Measurements from ENCODE around the gene PTPRM.

The PTPRM gene

DNA sequence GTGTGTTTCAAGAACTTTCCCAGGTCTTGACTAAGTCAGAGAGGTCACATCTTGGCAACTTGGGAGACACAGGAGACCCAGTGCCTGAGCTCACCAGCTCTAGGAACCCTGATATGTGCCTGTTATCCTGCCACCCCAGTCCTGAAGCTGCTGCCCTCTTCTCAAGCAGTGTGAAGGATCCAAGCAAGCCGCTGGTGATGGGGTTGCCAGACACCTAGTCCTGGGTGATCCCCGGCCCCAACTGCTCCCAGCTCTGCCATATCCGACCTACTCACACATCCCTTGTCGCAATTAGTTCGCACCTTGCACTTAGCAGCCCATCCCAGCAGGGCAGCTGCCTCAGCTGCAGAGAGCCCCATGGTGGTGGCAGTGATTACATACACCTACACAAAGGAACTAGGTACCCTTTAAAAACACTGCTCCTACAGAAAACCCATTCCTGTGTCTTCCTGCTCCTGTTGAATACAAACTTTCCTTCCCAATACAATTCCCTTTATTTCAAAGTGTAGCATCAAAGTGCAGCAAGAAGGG is 794.9 kb downstream of the PTPRM start (continued):
- TF ChIP-seq, protein P1, sequence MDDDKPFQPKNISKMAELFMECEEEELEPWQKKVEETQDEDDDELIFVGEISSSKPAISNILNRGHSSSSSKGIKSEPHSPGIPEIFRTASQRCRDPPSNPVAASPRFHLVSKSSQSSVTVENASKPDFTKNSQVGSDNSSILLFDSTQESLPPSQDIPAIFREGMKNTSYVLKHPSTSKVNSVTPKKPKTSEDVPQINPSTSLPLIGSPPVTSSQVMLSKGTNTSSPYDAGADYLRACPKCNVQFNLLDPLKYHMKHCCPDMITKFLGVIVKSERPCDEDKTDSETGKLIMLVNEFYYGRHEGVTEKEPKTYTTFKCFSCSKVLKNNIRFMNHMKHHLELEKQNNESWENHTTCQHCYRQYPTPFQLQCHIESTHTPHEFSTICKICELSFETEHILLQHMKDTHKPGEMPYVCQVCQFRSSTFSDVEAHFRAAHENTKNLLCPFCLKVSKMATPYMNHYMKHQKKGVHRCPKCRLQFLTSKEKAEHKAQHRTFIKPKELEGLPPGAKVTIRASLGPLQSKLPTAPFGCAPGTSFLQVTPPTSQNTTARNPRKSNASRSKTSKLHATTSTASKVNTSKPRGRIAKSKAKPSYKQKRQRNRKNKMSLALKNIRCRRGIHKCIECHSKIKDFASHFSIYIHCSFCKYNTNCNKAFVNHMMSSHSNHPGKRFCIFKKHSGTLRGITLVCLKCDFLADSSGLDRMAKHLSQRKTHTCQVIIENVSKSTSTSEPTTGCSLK (tag by site-specific recombination; IDR thresholded peaks at IDR 0.05): no peak
- TF ChIP-seq ZXDB (tag by site-specific recombination; IDR thresholded peaks at IDR 0.05) (no peak), ZNF155 (tag by site-specific recombination; IDR thresholded peaks at IDR 0.05) (no peak)

DNA sequence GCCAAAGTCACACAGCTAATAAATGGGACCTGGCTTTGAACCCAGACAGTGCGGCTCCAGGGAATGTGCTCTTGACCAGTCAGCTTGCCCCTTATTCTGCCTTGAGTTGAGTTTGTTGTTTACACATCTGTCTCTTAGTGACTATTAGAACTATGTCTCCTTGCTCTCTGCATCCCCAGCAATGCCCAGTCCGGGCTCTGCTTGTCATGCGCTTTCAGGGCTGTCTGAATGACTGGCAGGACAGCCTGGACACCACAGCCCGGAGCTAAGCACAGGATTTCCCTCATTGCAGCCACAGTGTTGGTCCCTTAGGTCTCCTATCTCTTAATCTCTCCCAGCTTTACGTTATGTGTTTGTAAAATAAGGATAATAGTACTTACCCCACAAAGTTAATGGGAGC is 795.7 kb downstream of the PTPRM start:
- Histone ChIP-seq H3K36me3 (ENCODE audit: control insufficient read depth in 2 of 2, insufficient read depth in 1 of 2, low read length in 2 of 2) (no peaks in the 10 kb centered on the region), H3K4me3 (ENCODE audit: low read depth, low read length) (no peak overlapping the region), H3K27ac (ENCODE audit: extremely low read depth, low read depth, low read length) (no peak overlapping the region), H3K4me1 (ENCODE audit: control insufficient read depth, insufficient read depth, low read length) (peaks cover 3% of the 10 kb centered on the region; the same call in 1 of the 2 replicates), H3K9me3 (ENCODE audit: control insufficient read depth, insufficient read depth, low read depth, low read length) (no peaks in the 10 kb centered on the region)
- POLR2A ChIA-PET: no interaction called here
- CTCF ChIA-PET: interaction anchor here (1.2 kb wide), 1 partner anchor 26 kb away, joined by 4 read pairs; no protein-coding TSS in a partner anchor
- TF ChIP-seq, protein P2, sequence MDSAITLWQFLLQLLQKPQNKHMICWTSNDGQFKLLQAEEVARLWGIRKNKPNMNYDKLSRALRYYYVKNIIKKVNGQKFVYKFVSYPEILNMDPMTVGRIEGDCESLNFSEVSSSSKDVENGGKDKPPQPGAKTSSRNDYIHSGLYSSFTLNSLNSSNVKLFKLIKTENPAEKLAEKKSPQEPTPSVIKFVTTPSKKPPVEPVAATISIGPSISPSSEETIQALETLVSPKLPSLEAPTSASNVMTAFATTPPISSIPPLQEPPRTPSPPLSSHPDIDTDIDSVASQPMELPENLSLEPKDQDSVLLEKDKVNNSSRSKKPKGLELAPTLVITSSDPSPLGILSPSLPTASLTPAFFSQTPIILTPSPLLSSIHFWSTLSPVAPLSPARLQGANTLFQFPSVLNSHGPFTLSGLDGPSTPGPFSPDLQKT (IDR thresholded peaks at IDR 0.05; ENCODE audit: borderline replicate concordance, low read depth, low read length): no peak
- TF ChIP-seq HOXA7 (CRISPR knock-in tag; IDR thresholded peaks at IDR 0.05; ENCODE audit: borderline replicate concordance): no peak

DNA sequence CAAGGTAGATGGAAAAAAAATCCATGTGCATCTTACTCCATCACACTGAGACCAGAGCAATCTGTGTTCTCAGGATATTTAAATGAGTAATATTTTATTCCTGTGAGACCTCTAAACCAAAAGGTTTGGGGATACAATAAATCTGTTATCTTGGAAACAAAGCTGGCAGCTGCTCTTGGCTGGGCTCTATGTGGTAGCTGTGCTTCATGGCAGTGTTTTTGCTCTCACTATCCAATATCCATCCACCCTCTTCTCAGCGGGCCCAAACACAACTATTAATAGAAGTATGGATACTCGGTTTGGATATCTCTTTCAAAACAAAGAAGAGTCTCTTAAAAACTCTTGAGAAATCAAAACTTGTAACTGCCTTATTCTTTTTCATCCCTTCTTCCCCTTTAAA is 797.3 kb downstream of the PTPRM start:
- Histone ChIP-seq H3K27ac (ENCODE audit: extremely low read depth, low read depth, low read length) (no peak overlapping the region), H3K4me1 (ENCODE audit: control insufficient read depth, insufficient read depth, low read length) (peaks cover 6% of the 10 kb centered on the region; the same call in 1 of the 2 replicates), H3K4me3 (ENCODE audit: low read depth, low read length) (no peak overlapping the region), H3K36me3 (ENCODE audit: control insufficient read depth in 2 of 2, insufficient read depth in 1 of 2, low read length in 2 of 2) (no peaks in the 10 kb centered on the region), H3K9me3 (ENCODE audit: control insufficient read depth, insufficient read depth, low read depth, low read length) (no peaks in the 10 kb centered on the region)
- ChIA-PET CTCF (interaction anchor here (0.5 to 1.5 kb wide), 3 partner anchors 25 to 465 kb away, joined by 3 to 6 read pairs (median 4); no protein-coding TSS in a partner anchor), POLR2A (no interaction called here)
- no peak for TF ChIP-seq SP3 (tag by site-specific recombination; IDR thresholded peaks at IDR 0.05)
- TF ChIP-seq, protein P3, sequence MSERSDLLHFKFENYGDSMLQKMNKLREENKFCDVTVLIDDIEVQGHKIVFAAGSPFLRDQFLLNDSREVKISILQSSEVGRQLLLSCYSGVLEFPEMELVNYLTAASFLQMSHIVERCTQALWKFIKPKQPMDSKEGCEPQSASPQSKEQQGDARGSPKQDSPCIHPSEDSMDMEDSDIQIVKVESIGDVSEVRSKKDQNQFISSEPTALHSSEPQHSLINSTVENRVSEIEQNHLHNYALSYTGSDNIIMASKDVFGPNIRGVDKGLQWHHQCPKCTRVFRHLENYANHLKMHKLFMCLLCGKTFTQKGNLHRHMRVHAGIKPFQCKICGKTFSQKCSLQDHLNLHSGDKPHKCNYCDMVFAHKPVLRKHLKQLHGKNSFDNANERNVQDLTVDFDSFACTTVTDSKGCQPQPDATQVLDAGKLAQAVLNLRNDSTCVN (tag by site-specific recombination; optimal IDR thresholded peaks at IDR 0.05): no peak
- TF ChIP-seq OVOL3 (tag by site-specific recombination; IDR thresholded peaks at IDR 0.05): no peak
- TF ChIP-seq, protein P4, sequence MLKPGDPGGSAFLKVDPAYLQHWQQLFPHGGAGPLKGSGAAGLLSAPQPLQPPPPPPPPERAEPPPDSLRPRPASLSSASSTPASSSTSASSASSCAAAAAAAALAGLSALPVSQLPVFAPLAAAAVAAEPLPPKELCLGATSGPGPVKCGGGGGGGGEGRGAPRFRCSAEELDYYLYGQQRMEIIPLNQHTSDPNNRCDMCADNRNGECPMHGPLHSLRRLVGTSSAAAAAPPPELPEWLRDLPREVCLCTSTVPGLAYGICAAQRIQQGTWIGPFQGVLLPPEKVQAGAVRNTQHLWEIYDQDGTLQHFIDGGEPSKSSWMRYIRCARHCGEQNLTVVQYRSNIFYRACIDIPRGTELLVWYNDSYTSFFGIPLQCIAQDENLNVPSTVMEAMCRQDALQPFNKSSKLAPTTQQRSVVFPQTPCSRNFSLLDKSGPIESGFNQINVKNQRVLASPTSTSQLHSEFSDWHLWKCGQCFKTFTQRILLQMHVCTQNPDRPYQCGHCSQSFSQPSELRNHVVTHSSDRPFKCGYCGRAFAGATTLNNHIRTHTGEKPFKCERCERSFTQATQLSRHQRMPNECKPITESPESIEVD (tag by site-specific recombination; IDR thresholded peaks at IDR 0.05): no peak
- TF ChIP-seq KLF7 (tag by site-specific recombination; IDR thresholded peaks at IDR 0.05; ENCODE audit: borderline replicate concordance): no peak
- TF ChIP-seq, protein P5, sequence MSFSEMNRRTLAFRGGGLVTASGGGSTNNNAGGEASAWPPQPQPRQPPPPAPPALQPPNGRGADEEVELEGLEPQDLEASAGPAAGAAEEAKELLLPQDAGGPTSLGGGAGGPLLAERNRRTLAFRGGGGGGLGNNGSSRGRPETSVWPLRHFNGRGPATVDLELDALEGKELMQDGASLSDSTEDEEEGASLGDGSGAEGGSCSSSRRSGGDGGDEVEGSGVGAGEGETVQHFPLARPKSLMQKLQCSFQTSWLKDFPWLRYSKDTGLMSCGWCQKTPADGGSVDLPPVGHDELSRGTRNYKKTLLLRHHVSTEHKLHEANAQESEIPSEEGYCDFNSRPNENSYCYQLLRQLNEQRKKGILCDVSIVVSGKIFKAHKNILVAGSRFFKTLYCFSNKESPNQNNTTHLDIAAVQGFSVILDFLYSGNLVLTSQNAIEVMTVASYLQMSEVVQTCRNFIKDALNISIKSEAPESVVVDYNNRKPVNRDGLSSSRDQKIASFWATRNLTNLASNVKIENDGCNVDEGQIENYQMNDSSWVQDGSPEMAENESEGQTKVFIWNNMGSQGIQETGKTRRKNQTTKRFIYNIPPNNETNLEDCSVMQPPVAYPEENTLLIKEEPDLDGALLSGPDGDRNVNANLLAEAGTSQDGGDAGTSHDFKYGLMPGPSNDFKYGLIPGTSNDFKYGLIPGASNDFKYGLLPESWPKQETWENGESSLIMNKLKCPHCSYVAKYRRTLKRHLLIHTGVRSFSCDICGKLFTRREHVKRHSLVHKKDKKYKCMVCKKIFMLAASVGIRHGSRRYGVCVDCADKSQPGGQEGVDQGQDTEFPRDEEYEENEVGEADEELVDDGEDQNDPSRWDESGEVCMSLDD (tag by site-specific recombination; IDR thresholded peaks at IDR 0.05): no peak
- TF ChIP-seq, protein P6, sequence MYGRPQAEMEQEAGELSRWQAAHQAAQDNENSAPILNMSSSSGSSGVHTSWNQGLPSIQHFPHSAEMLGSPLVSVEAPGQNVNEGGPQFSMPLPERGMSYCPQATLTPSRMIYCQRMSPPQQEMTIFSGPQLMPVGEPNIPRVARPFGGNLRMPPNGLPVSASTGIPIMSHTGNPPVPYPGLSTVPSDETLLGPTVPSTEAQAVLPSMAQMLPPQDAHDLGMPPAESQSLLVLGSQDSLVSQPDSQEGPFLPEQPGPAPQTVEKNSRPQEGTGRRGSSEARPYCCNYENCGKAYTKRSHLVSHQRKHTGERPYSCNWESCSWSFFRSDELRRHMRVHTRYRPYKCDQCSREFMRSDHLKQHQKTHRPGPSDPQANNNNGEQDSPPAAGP (tag by site-specific recombination; IDR thresholded peaks at IDR 0.05): no peak
- TF ChIP-seq, protein P7, sequence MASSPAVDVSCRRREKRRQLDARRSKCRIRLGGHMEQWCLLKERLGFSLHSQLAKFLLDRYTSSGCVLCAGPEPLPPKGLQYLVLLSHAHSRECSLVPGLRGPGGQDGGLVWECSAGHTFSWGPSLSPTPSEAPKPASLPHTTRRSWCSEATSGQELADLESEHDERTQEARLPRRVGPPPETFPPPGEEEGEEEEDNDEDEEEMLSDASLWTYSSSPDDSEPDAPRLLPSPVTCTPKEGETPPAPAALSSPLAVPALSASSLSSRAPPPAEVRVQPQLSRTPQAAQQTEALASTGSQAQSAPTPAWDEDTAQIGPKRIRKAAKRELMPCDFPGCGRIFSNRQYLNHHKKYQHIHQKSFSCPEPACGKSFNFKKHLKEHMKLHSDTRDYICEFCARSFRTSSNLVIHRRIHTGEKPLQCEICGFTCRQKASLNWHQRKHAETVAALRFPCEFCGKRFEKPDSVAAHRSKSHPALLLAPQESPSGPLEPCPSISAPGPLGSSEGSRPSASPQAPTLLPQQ (tag by site-specific recombination; IDR thresholded peaks at IDR 0.05): no peak
- TF ChIP-seq, protein P8, sequence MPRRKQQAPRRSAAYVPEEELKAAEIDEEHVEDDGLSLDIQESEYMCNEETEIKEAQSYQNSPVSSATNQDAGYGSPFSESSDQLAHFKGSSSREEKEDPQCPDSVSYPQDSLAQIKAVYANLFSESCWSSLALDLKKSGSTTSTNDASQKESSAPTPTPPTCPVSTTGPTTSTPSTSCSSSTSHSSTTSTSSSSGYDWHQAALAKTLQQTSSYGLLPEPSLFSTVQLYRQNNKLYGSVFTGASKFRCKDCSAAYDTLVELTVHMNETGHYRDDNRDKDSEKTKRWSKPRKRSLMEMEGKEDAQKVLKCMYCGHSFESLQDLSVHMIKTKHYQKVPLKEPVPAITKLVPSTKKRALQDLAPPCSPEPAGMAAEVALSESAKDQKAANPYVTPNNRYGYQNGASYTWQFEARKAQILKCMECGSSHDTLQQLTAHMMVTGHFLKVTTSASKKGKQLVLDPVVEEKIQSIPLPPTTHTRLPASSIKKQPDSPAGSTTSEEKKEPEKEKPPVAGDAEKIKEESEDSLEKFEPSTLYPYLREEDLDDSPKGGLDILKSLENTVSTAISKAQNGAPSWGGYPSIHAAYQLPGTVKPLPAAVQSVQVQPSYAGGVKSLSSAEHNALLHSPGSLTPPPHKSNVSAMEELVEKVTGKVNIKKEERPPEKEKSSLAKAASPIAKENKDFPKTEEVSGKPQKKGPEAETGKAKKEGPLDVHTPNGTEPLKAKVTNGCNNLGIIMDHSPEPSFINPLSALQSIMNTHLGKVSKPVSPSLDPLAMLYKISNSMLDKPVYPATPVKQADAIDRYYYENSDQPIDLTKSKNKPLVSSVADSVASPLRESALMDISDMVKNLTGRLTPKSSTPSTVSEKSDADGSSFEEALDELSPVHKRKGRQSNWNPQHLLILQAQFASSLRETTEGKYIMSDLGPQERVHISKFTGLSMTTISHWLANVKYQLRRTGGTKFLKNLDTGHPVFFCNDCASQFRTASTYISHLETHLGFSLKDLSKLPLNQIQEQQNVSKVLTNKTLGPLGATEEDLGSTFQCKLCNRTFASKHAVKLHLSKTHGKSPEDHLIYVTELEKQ (tag by site-specific recombination; IDR thresholded peaks at IDR 0.05; ENCODE audit: borderline replicate concordance): no peak
- no peak for TF ChIP-seq ZNF433 (tag by site-specific recombination; IDR thresholded peaks at IDR 0.05; ENCODE audit: low read depth)
- TF ChIP-seq ZNF140 (tag by site-specific recombination; IDR thresholded peaks at IDR 0.05): no peak

Measured in HEK293 (cell line).